Right cardiac atrium (tissue), 5 donors: ENCODE data around the gene RABL2B. TPM values are rescaled to one million over a fixed set of nuclear protein-coding genes. Genes with fewer than 3 reads are reported as not detected.
"Not testable (repeated sequence)": the region's sequence is repeated elsewhere in the genome, so short reads cannot be mapped to it uniquely, and the experiment has no call there.

ENCODE experiments used
- ATAC-seq, 2 donors: fragments of 200-7000 bp; cut with Tn5 transposase; one replicate each; pipeline versions ENCODE4 v1.8.0 to v1.9.1; 2020; ENCODE audit warnings: moderate library complexity in 2 of 2, mild to moderate bottlenecking in 1 of 2
- DNase-seq, 3 donors: peaks; one replicate each; pipeline ENCODE4 v3.0.0-alpha.2; 2020
- H3K27ac ChIP-seq: one replicate; pipeline ENCODE4 v1.5.1; 2013; ENCODE audit warnings: mild to moderate bottlenecking, low read length, control low read depth, moderate library complexity
- H3K27me3 ChIP-seq: one replicate; pipeline ENCODE4 v1.6.1; 2013; ENCODE audit not compliant: control insufficient read depth, insufficient read depth
- H3K4me1 ChIP-seq: one replicate; pipeline ENCODE4 v1.6.1; 2013; ENCODE audit warnings: low read length; ENCODE audit not compliant: control insufficient read depth, insufficient read depth
- H3K4me3 ChIP-seq: one replicate; pipeline ENCODE4 v1.5.1; 2013; ENCODE audit warnings: low read length, control low read depth
- H3K9me3 ChIP-seq: one replicate; pipeline ENCODE4 v1.6.1; 2013; ENCODE audit warnings: low read length; ENCODE audit not compliant: control insufficient read depth
- WGBS: extraction: QIAGEN DNeasy Blood & Tissue Kit; methylation state at CpG from one replicate; pipeline ENCODE4 v1.1.7; 2013; 5-methylcytosine and 5-hydroxymethylcytosine counted together
- intact Hi-C, 4 donors: fragments of 100-400 bp; cut with DNase I; formaldehyde crosslinking; loops; one replicate each; pipeline versions ENCODE4 v1.11.0 to v1.14.0; 2022 to 2023
- polyA plus RNA-seq: library from polyadenylated mRNA; stranded (reverse); fragments of 200-250 nt; gene quantifications from one replicate; pipeline ENCODE4 v1.2.3, GENCODE V29; 2013
- total RNA-seq, 4 donors: library from RNA; stranded (reverse); fragmentation: NEBNext Ultra II Directional; extraction: Animal tissue kit (Norgen Biotek cat#: 25700); gene quantifications; one replicate each; pipeline ENCODE4 v1.2.1, GENCODE V29; 2021
- donor health status: healthy with polysubstance abuse.
- donor health status: DM: no; HTN: yes; CAD: no.
- donor health status: DM: no; HTN: no; CAD: no.
- donor health status: DM: no; HTN: yes; CAD: no; lungs with severe emphysema.
- donor health status: DM: yes; HTN: yes; CAD: no.

Gene RABL2B
- total and polyA plus RNA-seq, 5 donors = 8.1 to 11.9 (median 10.6) TPM

DNA sequence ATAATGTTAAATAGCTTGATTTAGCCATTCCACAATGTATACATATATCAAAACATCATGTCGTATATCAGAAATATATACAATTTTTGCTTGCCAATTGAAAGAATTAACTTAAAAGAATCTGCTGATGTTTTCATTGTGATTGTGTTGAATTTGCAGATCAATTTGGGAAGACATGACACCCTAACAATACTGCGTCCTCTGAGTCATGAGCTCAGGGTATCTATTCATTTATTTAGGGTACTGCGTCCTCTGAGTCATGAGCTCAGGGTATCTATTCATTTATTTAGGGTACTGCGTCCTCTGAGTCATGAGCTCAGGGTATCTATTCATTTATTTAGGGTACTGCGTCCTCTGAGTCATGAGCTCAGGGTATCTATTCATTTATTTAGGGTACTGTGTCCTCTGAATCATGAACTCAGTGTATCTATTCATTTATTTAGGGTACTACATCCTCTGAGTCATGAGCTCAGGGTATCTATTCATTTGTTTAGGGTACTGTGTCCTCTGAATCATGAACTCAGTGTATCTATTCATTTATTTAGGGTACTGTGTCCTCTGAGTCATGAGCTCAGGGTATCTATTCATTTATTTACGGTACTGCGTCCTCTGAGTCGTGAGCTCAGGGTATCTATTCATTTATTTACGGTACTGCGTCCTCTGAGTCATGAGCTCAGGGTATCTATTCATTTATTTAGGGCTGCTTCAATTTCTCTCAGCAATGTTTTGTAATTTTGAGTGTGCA is 23.7 kb downstream of the RABL2B start:
- H3K4me1 ChIP-seq, H3K4me3 ChIP-seq, H3K9me3 ChIP-seq, H3K27me3 ChIP-seq, ATAC-seq, DNase-seq, H3K27ac ChIP-seq, intact Hi-C loops: not testable (repeated sequence)
- WGBS = 60% methylated on average over 9 of the region's 10 CpGs

DNA sequence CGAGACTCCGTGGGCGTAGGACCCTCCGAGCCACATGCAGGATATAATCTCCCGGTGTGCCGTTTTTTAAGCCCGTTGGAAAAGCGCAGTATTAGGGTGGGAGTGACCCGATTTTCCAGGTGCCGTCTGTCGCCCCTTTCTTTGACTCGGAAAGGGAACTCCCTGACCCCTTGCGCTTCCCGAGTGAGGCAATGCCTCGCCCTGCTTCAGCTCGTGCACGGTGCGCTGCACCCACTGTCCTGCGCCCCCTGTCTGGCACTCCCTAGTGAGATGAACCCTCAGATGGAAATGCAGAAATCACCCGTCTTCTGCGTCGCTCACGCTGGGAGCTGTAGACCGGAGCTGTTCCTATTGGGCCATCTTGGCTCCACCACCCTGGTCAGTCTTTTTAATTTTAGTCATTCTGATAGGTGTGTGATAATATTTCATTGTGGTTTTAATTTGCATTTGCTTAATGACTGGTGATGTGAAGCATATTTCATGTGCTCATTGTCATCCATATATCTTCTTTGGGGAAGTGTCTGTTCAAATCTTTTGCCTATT is 26.4 kb downstream of the RABL2B start:
- H3K9me3 ChIP-seq, H3K27me3 ChIP-seq, intact Hi-C loops, H3K4me1 ChIP-seq, H3K27ac ChIP-seq: not testable (repeated sequence)
- peak overlapping the region; percentile 46 for H3K4me3 ChIP-seq
- WGBS = 14% methylated on average over 24 of the region's 24 CpGs
- DNase-seq (peak in 2 of 3 donors; percentile 74 to 76), ATAC-seq (peak in 1 of 2 donors; percentile 35)

DNA sequence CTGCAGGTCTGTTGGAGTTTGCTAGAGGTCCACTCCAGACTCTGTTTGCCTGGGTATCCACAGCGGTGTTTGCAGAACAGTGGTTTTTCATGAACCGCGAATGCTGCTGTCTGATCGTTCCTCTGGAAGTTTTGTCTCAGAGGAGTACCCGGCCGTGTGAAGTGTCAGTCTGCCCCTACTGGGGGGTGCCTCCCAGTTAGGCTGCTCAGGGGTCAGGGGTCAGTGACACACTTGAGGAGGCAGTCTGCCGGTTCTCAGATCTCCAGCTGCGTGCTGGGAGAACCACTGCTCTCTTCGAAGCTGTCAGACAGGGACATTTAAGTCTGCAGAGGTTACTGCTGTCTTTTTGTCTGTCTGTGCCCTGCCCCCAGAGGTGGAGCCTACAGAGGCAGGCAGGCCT is 27.0 kb downstream of the RABL2B start:
- intact Hi-C loops, DNase-seq, H3K27me3 ChIP-seq, ATAC-seq, H3K9me3 ChIP-seq, H3K4me1 ChIP-seq, H3K4me3 ChIP-seq, H3K27ac ChIP-seq: not testable (repeated sequence)
- 26% methylated on average over 9 of the region's 9 CpGs for WGBS

DNA sequence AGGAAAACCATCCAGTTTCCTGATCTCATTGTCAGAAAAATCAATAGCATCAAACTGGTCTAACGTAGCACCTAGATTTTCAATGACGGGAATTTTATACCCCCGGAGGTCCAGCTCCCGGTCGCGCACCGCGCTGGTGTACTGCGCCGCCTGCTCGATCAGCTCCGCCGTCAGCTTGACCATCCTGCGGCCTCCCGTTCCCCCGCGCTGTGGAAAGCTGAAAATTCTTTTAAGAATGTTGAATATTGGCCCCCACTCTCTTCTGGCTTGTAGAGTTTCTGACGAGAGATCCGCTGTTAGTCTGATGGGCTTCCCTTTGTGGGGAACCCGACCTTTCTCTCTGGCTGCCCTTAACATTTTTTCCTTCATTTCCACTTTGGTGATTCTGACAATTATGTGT is 28.2 kb downstream of the RABL2B start:
- H3K4me1 ChIP-seq, H3K9me3 ChIP-seq, intact Hi-C loops, H3K4me3 ChIP-seq, ATAC-seq, H3K27ac ChIP-seq, H3K27me3 ChIP-seq: not testable (repeated sequence)
- WGBS = 71% methylated on average over 20 of the region's 20 CpGs
- DNase-seq = peak in 1 of 3 donors; percentile 46

DNA sequence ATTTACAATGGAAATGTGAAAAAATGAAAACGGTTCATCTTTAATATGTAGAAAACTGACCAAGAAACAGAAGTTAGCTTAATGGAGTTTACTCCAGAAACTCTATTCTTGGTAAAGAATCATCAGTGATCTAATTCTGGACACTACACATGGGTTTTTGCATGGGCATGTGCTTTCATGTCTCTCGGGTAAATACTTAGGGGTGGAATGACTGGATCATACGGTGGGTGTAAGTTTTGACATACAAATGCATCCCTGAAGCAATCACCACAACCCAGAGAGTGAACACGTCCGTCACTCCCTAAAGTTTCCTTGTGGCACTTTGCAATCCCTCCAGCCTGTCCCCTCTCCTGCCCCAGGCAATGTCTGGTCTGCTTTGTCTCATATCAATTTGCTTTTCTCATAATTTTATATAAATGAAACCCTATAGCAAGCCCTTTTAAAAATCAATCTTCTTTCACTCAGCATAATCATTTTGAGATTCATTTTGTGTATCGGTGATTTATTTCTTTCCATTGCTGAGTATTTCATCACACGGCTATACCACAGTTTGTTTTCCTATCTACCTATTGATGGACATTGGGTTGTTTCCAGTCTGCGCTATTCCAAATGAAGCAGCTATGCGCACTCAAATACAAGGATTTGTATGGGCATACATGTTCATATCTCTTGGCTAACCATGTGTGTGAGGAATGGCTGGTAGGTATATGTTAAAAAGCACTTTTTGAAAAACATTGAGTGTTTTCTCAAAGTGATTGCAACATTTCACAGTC is 33.9 kb downstream of the RABL2B start:
- H3K27me3 ChIP-seq, H3K4me1 ChIP-seq, H3K4me3 ChIP-seq, ATAC-seq, intact Hi-C loops, DNase-seq, H3K9me3 ChIP-seq, H3K27ac ChIP-seq: not testable (repeated sequence)
- WGBS = 75% methylated on average over 9 of the region's 9 CpGs

DNA sequence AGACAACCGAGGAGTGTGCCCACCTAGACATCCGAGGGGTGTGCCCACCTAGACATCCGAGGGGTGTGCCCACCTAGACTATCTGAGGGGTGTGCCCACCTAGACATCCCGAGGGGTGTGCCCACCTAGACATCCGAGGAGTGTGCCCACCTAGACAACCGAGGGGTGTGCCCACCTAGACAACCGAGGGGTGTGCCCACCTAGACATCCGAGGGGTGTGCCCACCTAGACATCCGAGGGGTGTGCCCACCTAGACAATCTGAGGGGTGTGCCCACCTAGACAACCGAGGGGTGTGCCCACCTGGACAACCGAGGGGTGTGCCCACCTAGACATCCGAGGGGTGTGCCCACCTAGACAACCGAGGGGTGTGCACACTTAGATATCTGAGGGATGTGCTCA is 34.8 kb downstream of the RABL2B start:
- DNase-seq, intact Hi-C loops, H3K27ac ChIP-seq, H3K9me3 ChIP-seq, H3K27me3 ChIP-seq, H3K4me1 ChIP-seq, ATAC-seq, H3K4me3 ChIP-seq: not testable (repeated sequence)
- WGBS = 77% methylated on average over 12 of the region's 13 CpGs

DNA sequence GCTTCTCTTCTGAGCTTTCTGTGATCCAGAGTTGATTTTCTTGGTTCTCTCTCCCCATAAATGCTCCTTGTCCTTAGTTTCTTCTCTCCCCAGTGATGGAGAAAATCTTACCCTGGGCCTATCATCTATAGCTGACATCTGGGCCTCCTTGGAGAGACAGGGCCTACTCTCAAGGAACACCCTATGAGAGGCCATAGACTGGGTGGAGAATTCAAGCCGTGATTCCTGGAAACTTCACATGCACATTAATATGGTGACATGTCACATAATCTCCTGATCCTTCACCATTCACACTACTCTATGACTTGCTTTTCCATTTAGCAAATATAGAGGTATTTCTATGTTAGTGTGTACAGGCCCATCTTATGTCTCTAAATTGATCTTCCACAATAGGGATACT is 35.9 kb downstream of the RABL2B start:
- DNase-seq, ATAC-seq, H3K9me3 ChIP-seq, H3K4me3 ChIP-seq, H3K4me1 ChIP-seq, intact Hi-C loops, H3K27ac ChIP-seq, H3K27me3 ChIP-seq: not testable (repeated sequence)
- WGBS = 76% methylated on average over 1 of the region's 1 CpG

DNA sequence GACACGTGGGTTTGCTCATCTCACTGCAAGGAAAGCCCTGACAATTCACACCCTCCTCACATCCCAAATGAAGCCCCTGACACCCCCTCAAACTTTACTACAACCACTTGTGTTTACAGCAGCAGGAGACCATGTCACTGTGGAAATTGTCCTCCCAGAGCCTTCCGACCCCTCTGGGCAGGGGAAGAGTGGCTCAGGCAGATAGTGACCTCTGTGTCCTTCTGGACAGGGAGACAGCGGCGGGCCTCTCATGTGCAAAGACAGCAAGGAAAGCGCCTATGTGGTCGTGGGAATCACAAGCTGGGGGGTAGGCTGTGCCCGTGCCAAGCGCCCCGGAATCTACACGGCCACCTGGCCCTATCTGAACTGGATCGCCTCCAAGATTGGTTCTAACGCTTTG is 39.0 kb downstream of the RABL2B start:
- ATAC-seq, H3K9me3 ChIP-seq, H3K27me3 ChIP-seq, H3K4me1 ChIP-seq, intact Hi-C loops, H3K4me3 ChIP-seq, H3K27ac ChIP-seq: not testable (repeated sequence)
- DNase-seq = peak in 1 of 3 donors; percentile 36
- WGBS = 68% methylated on average over 10 of the region's 12 CpGs

DNA sequence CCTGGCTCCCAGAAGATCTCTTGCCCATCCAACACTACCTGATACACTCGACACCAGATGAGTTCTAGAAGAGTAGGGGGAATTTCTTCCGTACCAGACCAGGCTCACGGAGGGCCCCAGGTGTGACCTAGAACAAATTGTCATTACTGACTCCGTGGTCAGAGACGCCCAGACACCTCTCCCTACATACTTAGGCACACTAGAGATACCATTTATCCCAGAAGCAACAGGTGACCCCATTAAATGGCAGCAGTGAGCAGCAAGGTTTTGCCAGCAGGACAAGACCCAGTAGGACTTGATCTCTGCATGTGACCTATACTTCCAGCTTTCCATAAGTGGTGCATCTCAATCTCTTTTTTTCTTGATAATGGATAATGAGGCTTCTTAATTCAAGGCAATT is 42.7 kb downstream of the RABL2B start:
- ATAC-seq, DNase-seq, H3K27ac ChIP-seq, H3K27me3 ChIP-seq, H3K9me3 ChIP-seq, H3K4me3 ChIP-seq, H3K4me1 ChIP-seq, intact Hi-C loops: not testable (repeated sequence)
- 82% methylated on average over 5 of the region's 5 CpGs for WGBS

DNA sequence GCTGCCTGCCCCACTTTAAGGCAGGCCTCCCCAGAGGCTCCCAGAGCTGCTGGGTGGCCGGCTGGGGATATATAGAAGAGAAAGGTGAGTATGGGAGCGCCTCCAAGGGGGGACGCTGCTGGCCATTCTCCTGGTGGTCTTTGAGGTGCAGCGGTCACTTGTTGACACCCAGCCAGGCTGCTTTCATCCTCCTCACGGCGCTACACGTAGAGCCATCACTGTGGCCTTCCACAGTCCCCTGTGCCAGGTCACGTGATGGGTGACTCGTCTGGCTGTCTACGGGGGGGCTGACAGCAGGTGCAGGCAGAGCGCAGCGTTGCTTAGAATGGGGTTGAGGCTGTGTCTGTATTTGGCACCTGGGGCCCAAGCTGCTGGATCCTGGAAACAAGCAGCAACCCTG is 43.5 kb downstream of the RABL2B start:
- Histone ChIP-seq H3K4me1 (no peaks in the 10 kb centered on the region), H3K4me3 (no peak overlapping the region), H3K9me3 (no peaks in the 10 kb centered on the region), H3K27ac (no peak overlapping the region), H3K27me3 (no peaks in the 10 kb centered on the region)
- DNase-seq = peak in 2 of 3 donors; percentile 33 to 45
- intact Hi-C loops = no loop called here
- ATAC-seq = no peak
- WGBS = 79% methylated on average over 12 of the region's 12 CpGs

DNA sequence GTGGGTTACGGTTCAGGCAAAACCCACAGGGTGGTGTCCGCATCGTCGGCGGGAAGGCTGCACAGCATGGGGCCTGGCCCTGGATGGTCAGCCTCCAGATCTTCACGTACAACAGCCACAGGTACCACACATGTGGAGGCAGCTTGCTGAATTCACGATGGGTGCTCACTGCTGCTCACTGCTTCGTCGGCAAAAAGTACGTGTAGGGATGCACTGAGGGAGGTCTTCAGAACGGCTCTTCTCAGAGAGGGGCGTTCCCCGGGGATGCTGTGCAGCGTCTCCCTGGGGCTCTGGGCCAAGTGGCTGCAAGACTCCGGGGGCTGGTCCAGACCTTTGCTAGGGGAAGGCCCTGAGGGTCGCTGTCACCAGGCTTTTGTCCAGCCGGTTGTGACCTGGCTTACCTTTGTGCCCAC is 44.2 kb downstream of the RABL2B start:
- no peak overlapping the region for H3K27ac ChIP-seq
- ATAC-seq = no peak
- H3K4me1 ChIP-seq = no peaks in the 10 kb centered on the region
- intact Hi-C loops = no loop called here
- 72% methylated on average over 17 of the region's 17 CpGs for WGBS
- H3K9me3 ChIP-seq = no peaks in the 10 kb centered on the region
- no peaks in the 10 kb centered on the region for H3K27me3 ChIP-seq
- peak in 2 of 3 donors; percentile 36 to 43 for DNase-seq
- no peak overlapping the region for H3K4me3 ChIP-seq
